ENCODE measurements around the gene HGFAC. TPM values are rescaled to one million over a fixed set of nuclear protein-coding genes. Genes with fewer than 3 reads are reported as not detected.
A peak's percentile ranks its signal among the peaks of the same experiment; 100 is the strongest.

The HGFAC gene
- total and polyA plus RNA-seq, 10 of the 15 experiments (the other 5 are each of a cell fraction or from before 2014, with no cell fraction given) = 0.38 TPM; not detected in 9

GRCh38 chr4:3473181-3473950, 31.6 kb downstream of the HGFAC start:
- ChIA-PET SMC1A (ENCODE audit: uncharacterized antibody, unreplicated experiment) (no interaction called here), RAD21 (ENCODE audit: unreplicated experiment) (no interaction called here), CTCF (no interaction called here), POLR2A (no interaction called here)
- no peak overlapping the region for H2AFZ ChIP-seq (ENCODE audit: control insufficient read depth, low read depth, low read length)
- H3K4me3 ChIP-seq = no peak overlapping the region
- no TSS peak for BruUV-seq (replicated peaks)
- H3K4me1 ChIP-seq (ENCODE audit: control insufficient read depth, insufficient read depth, low read length) = no peaks in the 10 kb centered on the region
- H3K36me3 ChIP-seq (ENCODE audit: control insufficient read depth in 2 of 2, insufficient read depth in 2 of 2, low read length in 1 of 2) = no peaks in the 10 kb centered on the region
- H4K20me1 ChIP-seq (ENCODE audit: control insufficient read depth, insufficient read depth) = no peaks in the 10 kb centered on the region
- H3K27me3 ChIP-seq (replicated peaks in 1 of 2; ENCODE audit: control insufficient read depth in 2 of 2, insufficient read depth in 2 of 2, low read length in 1 of 2) = no peaks in the 10 kb centered on the region; a peak in 1 of 4 replicates
- FAIRE-seq (no peak), ATAC-seq (no peak), DNase-seq (ENCODE audit: low read depth, low spot score) (no peak)
- no peak overlapping the region for H3K9ac ChIP-seq (ENCODE audit: control insufficient read depth, insufficient read depth, low read length)
- H3K79me2 ChIP-seq (ENCODE audit: control insufficient read depth, insufficient read depth, low read length) = no peaks in the 10 kb centered on the region
- no peak overlapping the region for H3K4me2 ChIP-seq (ENCODE audit: control insufficient read depth, insufficient read depth)
- intact Hi-C loops (cut with micrococcal nuclease; ENCODE audit: unreplicated experiment) (no loop called here), in situ Hi-C loops (cut with MboI) (no loop called here)
- H3K9me3 ChIP-seq (replicated peaks; ENCODE audit: control insufficient read depth, insufficient read depth, low read length) = no peaks in the 10 kb centered on the region; the same call in 2 of the 3 replicates
- no peak overlapping the region for H3K27ac ChIP-seq (ENCODE audit: control insufficient read depth, insufficient read depth)
- WGBS (ENCODE audit: insufficient coverage, insufficient replicate concordance, low lambda C conversion rate, missing lambda C conversion rate) = 57% methylated on average over 36 of the region's 41 CpGs
- TF ChIP-seq NR2F1 (conservative IDR thresholded peaks at IDR 0.05) (no peak), WRNIP1 (IDR thresholded peaks at IDR 0.05; ENCODE audit: borderline replicate concordance, low read depth, low read length) (no peak), ZNF207 (IDR thresholded peaks at IDR 0.05; ENCODE audit: borderline replicate concordance) (no peak), BCL3 (IDR thresholded peaks at IDR 0.05; ENCODE audit: borderline replicate concordance, insufficient read depth, low read depth, low read length, poor library complexity, severe bottlenecking) (peak; percentile 68), ATF3 (IDR thresholded peaks at IDR 0.05; ENCODE audit: borderline replicate concordance, extremely low read depth, low read depth, low read length) (no peak), PAX8 (IDR thresholded peaks at IDR 0.05) (no peak), ATF7 (IDR thresholded peaks at IDR 0.05; ENCODE audit: low read depth) (no peak), ZZZ3 (IDR thresholded peaks at IDR 0.05; ENCODE audit: control insufficient read depth, insufficient read length, low read depth) (no peak)

All from GM12878 (cell line).